GM12864 (cell line): Measurements from ENCODE around the gene PTER.
A peak's percentile ranks its signal among the peaks of the same experiment; 100 is the strongest.

Source experiments
- DNase-seq: peaks from one replicate; pipeline ENCODE4 v3.0.0-alpha.2; 2011; ENCODE audit warnings: low read depth
- H3K4me3 ChIP-seq: 2 replicates; pipeline ENCODE4 v1.5.1; 2011; ENCODE audit warnings: mild to moderate bottlenecking, low read depth, low read length, control low read depth
- CTCF ChIP-seq: IDR thresholded peaks from 2 replicates; pipeline ENCODE4 v1.5.1; 2011; ENCODE audit warnings: low read depth, mild to moderate bottlenecking, moderate library complexity, low read length, control low read depth, inconsistent platforms; ENCODE audit errors: missing control alignments

The PTER gene

GRCh38 chr10:16527452-16527851, 90.6 kb downstream of the PTER start:
- no peak for TF ChIP-seq CTCF
- no peak for DNase-seq
- H3K4me3 ChIP-seq = no peak overlapping the region

GRCh38 chr10:16529853-16530252, 93.0 kb downstream of the PTER start:
- TF ChIP-seq CTCF = no peak
- H3K4me3 ChIP-seq = no peak overlapping the region

GRCh38 chr10:16536155-16536554, 99.3 kb downstream of the PTER start:
- H3K4me3 ChIP-seq = no peak overlapping the region
- TF ChIP-seq CTCF = no peak
- no peak for DNase-seq

More at GRCh38 chr10:16529853-16530252, 93.0 kb downstream of the PTER start:
- DNase-seq = no peak

GRCh38 chr10:16544099-16544498, 107.3 kb downstream of the PTER start:
- no peak overlapping the region for H3K4me3 ChIP-seq
- TF ChIP-seq CTCF = no peak
- no peak for DNase-seq

- no peak overlapping the region for H3K4me3 ChIP-seq
- no peak for TF ChIP-seq CTCF
- no peak for DNase-seq
These were observed 107.8 kb downstream of the PTER start for GRCh38 chr10:16544591-16544990.

GRCh38 chr10:16545116-16545736, 108.4 kb downstream of the PTER start:
- no peak for DNase-seq
- no peak overlapping the region for H3K4me3 ChIP-seq
- TF ChIP-seq CTCF = peak; percentile 81

- no peak for DNase-seq
- no peak for TF ChIP-seq CTCF
- H3K4me3 ChIP-seq = no peak overlapping the region
These were observed 111.2 kb downstream of the PTER start for GRCh38 chr10:16547973-16548372.
